HG03108 (cell line): ENCODE measurements around the gene MYD88.
"Not testable (repeated sequence)": the region's sequence is repeated elsewhere in the genome, so short reads cannot be mapped to it uniquely, and the experiment has no call there.

ENCODE experiments used
- ATAC-seq: cut with Tn5 transposase; IDR thresholded peaks from one replicate; pipeline ENCODE4 v1.9.1; 2021; ENCODE audit warnings: moderate library complexity; ENCODE audit not compliant: unreplicated experiment

The MYD88 gene

DNA sequence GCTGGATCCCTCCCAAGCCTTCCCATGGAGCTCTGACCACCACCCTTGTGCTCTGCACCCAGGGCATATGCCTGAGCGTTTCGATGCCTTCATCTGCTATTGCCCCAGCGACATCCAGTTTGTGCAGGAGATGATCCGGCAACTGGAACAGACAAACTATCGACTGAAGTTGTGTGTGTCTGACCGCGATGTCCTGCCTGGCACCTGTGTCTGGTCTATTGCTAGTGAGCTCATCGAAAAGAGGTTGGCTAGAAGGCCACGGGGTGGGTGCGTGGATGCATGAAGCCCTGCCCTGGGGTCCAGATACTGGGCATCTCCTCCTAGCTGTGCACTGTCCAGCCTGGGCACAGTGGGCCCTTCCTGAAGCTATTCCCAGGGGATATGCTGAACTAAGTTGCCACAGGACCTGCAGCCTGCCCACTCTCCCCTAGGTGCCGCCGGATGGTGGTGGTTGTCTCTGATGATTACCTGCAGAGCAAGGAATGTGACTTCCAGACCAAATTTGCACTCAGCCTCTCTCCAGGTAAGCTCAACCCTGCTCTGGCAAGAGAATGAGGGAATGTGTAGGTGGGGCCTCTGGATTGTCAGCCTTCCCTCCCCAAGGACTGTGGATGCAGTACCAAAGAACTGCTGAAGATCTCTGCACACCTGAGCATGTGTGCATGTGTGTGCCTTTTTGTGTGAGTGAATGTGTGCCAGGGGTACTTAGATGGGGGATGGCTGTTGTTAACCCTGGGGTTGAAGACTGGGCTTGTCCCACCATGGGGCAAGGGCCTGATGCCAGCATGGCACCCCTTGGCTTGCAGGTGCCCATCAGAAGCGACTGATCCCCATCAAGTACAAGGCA lies 2.1 kb downstream of the MYD88 start:
- ATAC-seq: no peak

DNA sequence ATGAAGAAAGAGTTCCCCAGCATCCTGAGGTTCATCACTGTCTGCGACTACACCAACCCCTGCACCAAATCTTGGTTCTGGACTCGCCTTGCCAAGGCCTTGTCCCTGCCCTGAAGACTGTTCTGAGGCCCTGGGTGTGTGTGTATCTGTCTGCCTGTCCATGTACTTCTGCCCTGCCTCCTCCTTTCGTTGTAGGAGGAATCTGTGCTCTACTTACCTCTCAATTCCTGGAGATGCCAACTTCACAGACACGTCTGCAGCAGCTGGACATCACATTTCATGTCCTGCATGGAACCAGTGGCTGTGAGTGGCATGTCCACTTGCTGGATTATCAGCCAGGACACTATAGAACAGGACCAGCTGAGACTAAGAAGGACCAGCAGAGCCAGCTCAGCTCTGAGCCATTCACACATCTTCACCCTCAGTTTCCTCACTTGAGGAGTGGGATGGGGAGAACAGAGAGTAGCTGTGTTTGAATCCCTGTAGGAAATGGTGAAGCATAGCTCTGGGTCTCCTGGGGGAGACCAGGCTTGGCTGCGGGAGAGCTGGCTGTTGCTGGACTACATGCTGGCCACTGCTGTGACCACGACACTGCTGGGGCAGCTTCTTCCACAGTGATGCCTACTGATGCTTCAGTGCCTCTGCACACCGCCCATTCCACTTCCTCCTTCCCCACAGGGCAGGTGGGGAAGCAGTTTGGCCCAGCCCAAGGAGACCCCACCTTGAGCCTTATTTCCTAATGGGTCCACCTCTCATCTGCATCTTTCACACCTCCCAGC lies 2.9 kb downstream of the MYD88 start:
- no peak for ATAC-seq

DNA sequence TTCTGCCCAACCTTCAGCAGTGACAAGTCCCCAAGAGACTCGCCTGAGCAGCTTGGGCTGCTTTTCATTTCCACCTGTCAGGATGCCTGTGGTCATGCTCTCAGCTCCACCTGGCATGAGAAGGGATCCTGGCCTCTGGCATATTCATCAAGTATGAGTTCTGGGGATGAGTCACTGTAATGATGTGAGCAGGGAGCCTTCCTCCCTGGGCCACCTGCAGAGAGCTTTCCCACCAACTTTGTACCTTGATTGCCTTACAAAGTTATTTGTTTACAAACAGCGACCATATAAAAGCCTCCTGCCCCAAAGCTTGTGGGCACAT lies 3.5 kb downstream of the MYD88 start:
- no peak for ATAC-seq

GRCh38 chr3:38142959-38143358 lies 4.5 kb downstream of the MYD88 start:
- ATAC-seq: no peak

DNA sequence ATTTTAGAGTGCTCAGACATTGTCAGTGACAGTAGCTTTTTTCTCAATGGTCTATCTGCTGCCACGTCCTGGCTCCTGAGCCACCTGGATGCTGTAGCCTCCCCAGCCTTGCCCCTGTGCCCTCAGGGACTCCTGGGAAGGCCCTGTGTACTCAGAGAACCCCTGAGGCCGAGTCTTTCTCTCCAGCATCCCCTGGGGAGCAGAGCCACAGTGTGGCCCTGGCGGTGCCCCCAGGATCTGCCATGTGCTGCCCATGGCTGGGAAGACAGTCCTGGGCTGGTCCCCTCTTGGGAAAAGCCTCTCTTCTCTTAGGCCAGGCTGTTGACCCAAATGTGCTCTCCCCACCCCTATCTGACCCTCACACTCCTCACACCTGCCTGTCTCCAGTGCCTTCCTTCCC lies 5.0 kb downstream of the MYD88 start:
- ATAC-seq: no peak

DNA sequence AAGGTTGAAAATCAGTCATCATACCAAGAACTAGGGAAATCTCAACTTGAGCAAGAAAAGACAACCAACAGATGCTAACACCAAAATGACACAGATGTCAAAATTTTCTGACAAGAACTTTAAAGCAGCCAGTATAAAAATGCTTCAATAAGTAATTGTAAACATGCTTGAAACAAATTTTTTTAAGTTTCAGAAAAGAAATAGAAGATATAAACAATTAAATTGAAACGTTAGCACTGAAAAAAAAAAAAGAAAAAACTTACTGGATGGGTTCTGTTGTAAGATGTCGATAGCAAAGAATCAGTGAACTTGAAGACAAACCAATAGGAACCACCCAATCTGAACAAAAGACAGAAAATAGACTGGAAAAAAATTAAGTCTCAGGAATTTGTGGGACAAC lies 8.0 kb downstream of the MYD88 start:
- ATAC-seq: no peak

DNA sequence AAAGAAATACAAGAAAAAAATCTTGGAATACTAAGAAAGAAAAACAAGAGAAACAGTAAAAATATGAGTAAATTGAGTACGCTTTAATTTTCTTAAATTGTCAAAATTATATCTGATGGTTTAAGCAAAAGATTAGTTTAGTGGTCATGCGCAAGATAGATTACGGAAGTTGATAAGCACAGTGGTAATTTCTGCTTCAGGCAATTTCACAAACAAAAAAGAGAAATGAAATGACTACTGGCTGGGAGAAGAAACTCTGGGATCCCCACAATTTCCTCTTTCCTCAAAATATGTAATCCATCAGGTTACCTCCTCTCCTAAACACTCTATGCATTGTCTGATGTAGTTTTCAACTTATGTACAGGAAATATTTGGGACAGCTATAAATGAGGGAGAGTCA lies 9.0 kb downstream of the MYD88 start:
- no peak for ATAC-seq

DNA sequence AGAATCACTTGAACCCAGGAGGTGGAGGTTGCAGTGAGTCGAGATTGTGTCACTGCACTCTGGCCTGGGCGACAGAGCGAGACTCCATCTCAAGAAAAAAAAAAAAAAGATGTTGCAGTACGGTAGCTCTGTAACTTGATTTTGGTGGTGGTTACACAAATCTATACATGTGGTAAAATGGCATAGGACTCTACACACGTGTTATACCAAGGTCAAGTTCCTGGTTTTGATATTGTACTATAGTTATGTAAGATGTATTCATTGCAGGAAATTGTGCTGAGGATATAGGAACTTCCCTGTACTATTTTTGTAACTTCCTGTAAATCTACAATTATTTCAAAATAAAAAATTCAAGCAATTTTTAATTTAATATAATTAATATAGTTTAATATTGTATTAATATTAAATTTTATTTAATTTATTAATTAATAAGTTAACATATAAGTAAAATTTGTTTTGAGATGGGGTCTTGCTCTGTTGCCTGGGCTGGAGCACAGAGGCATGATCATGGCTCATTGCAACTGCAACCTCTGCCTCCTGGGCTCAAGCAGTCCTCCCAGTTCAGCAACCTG lies 9.9 kb downstream of the MYD88 start:
- no peak for ATAC-seq

- no peak for ATAC-seq
These were observed 11.2 kb downstream of the MYD88 start for GRCh38 chr3:38149708-38150107.

- ATAC-seq: no peak
These were observed 12.5 kb downstream of the MYD88 start for GRCh38 chr3:38150780-38151528.

GRCh38 chr3:38151667-38152265 lies 13.3 kb downstream of the MYD88 start:
- ATAC-seq: no peak

- ATAC-seq: no peak
These were observed 14.1 kb downstream of the MYD88 start for GRCh38 chr3:38152609-38153008.

DNA sequence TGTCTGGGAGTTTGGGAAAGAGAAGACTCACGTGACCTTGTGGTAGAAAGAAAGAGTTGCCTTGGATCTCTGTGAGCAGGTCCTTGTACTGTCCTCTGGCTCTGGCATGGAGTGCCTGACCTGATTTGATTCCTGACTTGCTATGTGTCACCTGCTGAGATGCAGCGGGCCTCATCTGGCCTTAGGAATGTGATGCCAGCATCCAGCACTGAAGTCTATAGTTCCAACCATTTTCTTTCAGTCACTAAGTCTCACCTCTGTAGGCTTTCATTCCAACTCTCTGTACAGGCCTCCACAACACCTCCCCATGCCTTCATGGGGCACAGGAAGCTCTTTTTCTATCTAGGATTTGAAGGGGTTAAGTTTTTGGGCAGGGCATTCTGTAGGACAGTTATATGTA lies 14.8 kb downstream of the MYD88 start:
- no peak for ATAC-seq

DNA sequence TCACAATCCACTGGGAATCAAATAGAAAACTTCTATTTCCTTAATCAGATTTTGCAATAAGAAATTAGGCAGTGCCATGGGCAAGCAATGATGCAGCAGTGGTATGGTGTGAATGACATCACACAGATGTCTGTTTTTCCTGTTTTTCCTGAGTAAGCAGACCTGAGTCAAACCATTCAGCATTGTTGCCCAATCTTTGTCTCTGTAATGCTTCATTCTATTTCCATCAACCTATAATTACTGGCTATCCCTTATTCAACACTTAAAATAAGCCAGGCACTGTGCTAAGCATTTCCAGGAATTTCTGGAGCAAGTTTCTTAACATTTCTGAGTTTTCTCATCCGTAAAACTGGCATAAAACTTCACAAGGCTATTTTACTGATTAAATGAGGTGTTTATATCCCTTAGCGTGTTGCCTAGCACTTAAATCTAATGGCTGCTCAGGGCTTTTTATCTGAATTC lies 15.6 kb downstream of the MYD88 start:
- no peak for ATAC-seq

GRCh38 chr3:38154625-38155255 lies 16.3 kb downstream of the MYD88 start:
- no peak for ATAC-seq

GRCh38 chr3:38155825-38156224 lies 17.4 kb downstream of the MYD88 start:
- ATAC-seq: no peak

DNA sequence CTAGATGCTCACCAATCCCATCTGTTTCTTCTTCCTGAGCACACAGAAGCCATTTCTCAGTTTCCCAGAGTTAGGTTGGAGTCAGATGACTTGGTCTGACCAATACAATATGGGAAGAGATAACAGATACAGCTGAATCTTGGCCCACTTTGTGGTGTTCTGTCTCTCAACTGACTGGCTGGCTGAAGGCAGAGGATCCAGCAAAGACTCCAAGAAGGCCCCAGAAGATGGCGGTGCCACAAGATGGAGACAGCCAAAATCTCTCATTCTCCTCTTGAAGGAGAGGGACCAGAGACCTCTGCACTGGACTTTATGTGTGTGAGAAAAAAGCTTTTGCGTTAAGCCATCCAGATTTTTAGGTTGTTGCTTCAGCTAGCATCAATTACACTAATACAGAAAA lies 18.7 kb downstream of the MYD88 start:
- ATAC-seq: no peak

DNA sequence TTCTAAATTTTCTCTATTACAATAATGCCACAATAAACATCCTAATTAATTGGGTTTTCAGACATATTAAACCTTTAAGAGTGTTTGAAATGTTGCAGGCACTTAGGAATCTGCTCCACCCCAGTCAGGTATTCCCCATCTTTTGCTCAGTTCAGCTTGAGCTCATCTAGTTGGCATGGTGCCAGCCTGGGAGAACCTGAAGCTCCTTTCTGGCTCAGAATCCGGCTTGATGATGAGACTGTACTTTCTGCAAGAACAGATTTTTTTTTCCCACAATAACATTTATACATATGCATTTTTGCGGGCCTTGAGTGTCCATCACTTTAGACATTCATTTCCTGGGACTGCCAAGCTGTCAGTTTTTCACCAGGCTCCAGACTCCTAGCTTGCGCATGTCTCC lies 19.1 kb downstream of the MYD88 start:
- ATAC-seq: no peak

DNA sequence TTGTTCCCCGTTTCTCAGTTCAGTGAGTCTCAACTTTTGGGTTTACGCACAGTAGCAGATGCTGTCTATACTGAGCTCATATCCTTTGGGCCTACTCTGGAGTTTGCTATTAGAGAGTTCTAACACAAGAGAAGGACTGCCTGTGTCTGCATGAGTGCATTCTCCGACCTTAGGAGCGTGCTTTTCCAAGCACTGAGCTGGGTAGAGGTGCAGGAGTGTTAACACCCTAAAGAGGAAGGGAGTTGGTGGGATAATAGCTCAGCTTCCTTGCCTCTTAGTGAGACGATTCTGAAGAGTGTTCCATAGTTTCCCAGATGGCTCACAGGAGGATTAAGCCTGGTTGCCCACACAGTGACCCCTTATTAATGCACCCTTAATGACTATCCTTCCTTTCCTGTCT lies 20.0 kb downstream of the MYD88 start:
- ATAC-seq: no peak

GRCh38 chr3:38160704-38161103 lies 22.2 kb downstream of the MYD88 start:
- not testable (repeated sequence) for ATAC-seq
